Ishikawa (cell line): Measurements from ENCODE around the gene RSL1D1.

Experiments
- CEBPB ChIP-seq: IDR thresholded peaks from 2 replicates; pipeline ENCODE4 v1.6.1; 2012
- CREB1 ChIP-seq: IDR thresholded peaks from 2 replicates; pipeline ENCODE4 v1.6.1; 2012; ENCODE audit warnings: low read depth
- EGR1 ChIP-seq: IDR thresholded peaks from 2 replicates; pipeline ENCODE4 v1.6.1; 2012
- EP300 ChIP-seq: IDR thresholded peaks from 2 replicates; pipeline ENCODE4 v1.6.1; 2012; ENCODE audit warnings: borderline replicate concordance
- FOXM1 ChIP-seq: IDR thresholded peaks from 2 replicates; pipeline ENCODE4 v1.6.1; 2012; ENCODE audit warnings: low read depth, borderline replicate concordance
- NFIC ChIP-seq: IDR thresholded peaks from 2 replicates; pipeline ENCODE4 v1.6.1; 2012
- RAD21 ChIP-seq: IDR thresholded peaks from 2 replicates; pipeline ENCODE4 v1.6.1; 2012; ENCODE audit warnings: low read depth
- TAF1 ChIP-seq: IDR thresholded peaks from 2 replicates; pipeline ENCODE4 v1.6.1; 2012; ENCODE audit warnings: low read depth, mild to moderate bottlenecking
- TCF12 ChIP-seq: IDR thresholded peaks from 2 replicates; pipeline ENCODE4 v1.6.1; 2012; ENCODE audit warnings: low read depth
- TEAD4 ChIP-seq: IDR thresholded peaks from 2 replicates; pipeline ENCODE4 v1.6.1; 2012
- YY1 ChIP-seq: IDR thresholded peaks from 2 replicates; pipeline ENCODE4 v1.6.1; 2012; ENCODE audit warnings: low read depth
- ZBTB7A ChIP-seq: IDR thresholded peaks from 2 replicates; pipeline ENCODE4 v1.6.1; 2012; ENCODE audit warnings: low read depth
- TF ChIP-seq, protein P1 (sequence below): IDR thresholded peaks from 2 replicates; pipeline ENCODE4 v1.6.1; 2012
- TF ChIP-seq, protein P2 (sequence below): IDR thresholded peaks from 2 replicates; pipeline ENCODE4 v1.6.1; 2012; ENCODE audit warnings: low read depth, mild to moderate bottlenecking
- TF ChIP-seq, protein P3 (sequence below): IDR thresholded peaks from 2 replicates; pipeline ENCODE4 v1.6.1; 2012

RSL1D1 gene

DNA sequence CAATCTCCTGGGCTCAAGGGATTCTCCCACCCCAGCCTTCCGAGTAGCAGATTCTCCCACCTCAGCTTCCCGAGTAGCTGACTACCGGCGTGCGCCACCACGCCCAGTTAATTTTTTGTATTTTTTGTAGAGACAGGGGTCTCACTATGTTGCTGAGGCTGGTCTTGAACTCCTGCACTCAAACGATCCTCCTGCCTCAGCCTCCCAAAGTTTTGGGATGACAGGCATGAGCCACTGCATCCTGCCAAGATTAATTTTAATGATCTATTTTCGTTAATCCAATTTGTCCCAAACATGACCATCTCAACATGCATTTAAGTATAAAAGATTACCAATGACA lies 55.5 kb downstream of the RSL1D1 start:
- TF ChIP-seq TCF12 (no peak), NFIC (no peak), TAF1 (no peak), EP300 (no peak), TEAD4 (no peak), CREB1 (no peak), CEBPB (no peak), RAD21 (no peak), FOXM1 (no peak), ZBTB7A (no peak), EGR1 (no peak)
- TF ChIP-seq, protein P1, sequence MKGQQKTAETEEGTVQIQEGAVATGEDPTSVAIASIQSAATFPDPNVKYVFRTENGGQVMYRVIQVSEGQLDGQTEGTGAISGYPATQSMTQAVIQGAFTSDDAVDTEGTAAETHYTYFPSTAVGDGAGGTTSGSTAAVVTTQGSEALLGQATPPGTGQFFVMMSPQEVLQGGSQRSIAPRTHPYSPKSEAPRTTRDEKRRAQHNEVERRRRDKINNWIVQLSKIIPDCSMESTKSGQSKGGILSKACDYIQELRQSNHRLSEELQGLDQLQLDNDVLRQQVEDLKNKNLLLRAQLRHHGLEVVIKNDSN = no peak
- TF ChIP-seq, protein P2, sequence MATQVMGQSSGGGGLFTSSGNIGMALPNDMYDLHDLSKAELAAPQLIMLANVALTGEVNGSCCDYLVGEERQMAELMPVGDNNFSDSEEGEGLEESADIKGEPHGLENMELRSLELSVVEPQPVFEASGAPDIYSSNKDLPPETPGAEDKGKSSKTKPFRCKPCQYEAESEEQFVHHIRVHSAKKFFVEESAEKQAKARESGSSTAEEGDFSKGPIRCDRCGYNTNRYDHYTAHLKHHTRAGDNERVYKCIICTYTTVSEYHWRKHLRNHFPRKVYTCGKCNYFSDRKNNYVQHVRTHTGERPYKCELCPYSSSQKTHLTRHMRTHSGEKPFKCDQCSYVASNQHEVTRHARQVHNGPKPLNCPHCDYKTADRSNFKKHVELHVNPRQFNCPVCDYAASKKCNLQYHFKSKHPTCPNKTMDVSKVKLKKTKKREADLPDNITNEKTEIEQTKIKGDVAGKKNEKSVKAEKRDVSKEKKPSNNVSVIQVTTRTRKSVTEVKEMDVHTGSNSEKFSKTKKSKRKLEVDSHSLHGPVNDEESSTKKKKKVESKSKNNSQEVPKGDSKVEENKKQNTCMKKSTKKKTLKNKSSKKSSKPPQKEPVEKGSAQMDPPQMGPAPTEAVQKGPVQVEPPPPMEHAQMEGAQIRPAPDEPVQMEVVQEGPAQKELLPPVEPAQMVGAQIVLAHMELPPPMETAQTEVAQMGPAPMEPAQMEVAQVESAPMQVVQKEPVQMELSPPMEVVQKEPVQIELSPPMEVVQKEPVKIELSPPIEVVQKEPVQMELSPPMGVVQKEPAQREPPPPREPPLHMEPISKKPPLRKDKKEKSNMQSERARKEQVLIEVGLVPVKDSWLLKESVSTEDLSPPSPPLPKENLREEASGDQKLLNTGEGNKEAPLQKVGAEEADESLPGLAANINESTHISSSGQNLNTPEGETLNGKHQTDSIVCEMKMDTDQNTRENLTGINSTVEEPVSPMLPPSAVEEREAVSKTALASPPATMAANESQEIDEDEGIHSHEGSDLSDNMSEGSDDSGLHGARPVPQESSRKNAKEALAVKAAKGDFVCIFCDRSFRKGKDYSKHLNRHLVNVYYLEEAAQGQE = no peak
- TF ChIP-seq, protein P3, sequence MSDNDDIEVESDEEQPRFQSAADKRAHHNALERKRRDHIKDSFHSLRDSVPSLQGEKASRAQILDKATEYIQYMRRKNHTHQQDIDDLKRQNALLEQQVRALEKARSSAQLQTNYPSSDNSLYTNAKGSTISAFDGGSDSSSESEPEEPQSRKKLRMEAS = no peak

DNA sequence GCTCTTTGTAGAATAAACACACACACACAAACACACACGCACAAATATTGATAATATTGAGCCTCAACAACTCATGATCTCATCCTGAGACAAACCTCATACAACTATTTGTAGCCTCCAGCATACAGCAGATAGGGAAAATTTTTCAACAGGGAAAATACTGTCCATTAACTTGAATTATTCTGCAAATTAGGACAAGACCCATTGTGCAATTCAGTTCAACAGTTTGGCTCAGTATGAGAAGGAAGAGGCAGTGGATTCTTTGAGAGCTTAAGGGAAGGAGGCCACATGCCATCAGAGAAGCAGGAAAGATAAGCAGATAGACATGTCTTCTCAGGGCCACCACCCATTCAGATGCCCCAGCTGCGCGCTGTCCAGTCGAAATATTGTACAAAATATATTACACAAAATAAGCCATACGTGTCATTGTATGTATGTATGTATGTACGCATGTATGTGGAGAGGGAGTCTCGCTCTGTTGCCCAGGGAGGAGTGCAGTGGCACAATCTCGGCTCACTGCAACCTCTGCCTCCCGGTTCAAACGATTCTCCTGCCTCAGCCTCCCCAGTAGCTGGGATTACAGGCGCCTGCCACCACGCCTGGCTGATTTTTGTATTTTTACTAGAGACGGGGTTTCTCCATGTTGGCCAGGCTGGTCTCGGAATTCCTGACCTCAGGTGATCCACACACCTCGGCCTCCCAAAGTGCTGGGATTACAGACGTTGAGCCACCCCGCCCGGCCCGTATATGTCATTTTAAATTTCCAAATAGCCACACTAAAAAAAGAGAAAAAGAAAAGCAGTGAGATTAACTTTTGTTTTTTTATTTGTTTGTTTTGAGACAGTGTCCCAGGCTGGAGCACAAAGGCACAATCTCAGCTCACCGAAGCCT lies 56.1 kb downstream of the RSL1D1 start:
- TF ChIP-seq, protein P1 = no peak
- TF ChIP-seq TAF1 = no peak
- no peak for TF ChIP-seq CEBPB
- TF ChIP-seq CREB1 = no peak
- TF ChIP-seq, protein P3 = no peak
- TF ChIP-seq YY1 = no peak
- no peak for TF ChIP-seq ZBTB7A
- no peak for TF ChIP-seq FOXM1
- no peak for TF ChIP-seq EP300
- no peak for TF ChIP-seq EGR1
- no peak for TF ChIP-seq NFIC
- no peak for TF ChIP-seq RAD21
- TF ChIP-seq, protein P2 = no peak

DNA sequence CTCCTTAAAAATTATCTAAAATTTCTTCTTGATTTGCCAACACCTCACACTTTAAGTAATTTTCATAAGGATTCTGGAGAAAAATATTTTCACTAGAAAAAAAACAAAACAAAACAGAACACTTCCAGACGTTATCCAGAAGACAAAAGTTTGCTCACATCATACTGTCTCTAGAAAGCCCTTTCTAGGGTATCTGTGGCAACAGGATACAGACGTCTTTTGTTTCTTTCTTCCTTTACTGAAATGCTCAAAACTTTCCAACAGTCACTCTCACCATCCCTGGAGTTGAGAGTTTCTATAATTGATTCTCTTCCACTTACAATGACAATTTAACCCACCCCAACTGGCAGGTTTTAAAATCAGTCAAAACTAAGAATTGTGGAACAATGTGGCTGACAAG lies 56.9 kb downstream of the RSL1D1 start:
- TF ChIP-seq ZBTB7A = no peak
- TF ChIP-seq CREB1 = no peak
- TF ChIP-seq TEAD4 = no peak
- TF ChIP-seq EGR1 = no peak

DNA sequence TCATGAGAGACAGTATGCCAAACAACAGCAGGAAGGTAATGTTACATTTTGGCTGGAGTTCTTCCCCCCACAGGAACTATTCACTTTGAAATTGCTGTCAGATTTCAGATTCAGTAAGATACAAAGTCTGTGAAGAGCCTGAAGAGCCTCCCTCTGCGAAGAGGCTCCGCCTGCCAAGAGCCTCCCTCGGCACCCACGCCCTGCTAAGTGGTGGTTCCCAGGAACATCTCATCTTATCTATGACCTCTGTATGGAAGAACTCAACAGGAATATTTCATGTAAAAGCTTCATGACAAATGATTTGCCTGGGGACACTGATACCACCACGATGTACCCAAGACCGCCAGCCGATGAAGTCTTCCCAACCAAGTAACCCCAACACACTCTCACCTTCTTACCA lies 57.5 kb downstream of the RSL1D1 start:
- TF ChIP-seq EGR1 (no peak), YY1 (no peak), NFIC (no peak), FOXM1 (no peak), TAF1 (no peak), EP300 (no peak), RAD21 (no peak)
- TF ChIP-seq, protein P3 = no peak

DNA sequence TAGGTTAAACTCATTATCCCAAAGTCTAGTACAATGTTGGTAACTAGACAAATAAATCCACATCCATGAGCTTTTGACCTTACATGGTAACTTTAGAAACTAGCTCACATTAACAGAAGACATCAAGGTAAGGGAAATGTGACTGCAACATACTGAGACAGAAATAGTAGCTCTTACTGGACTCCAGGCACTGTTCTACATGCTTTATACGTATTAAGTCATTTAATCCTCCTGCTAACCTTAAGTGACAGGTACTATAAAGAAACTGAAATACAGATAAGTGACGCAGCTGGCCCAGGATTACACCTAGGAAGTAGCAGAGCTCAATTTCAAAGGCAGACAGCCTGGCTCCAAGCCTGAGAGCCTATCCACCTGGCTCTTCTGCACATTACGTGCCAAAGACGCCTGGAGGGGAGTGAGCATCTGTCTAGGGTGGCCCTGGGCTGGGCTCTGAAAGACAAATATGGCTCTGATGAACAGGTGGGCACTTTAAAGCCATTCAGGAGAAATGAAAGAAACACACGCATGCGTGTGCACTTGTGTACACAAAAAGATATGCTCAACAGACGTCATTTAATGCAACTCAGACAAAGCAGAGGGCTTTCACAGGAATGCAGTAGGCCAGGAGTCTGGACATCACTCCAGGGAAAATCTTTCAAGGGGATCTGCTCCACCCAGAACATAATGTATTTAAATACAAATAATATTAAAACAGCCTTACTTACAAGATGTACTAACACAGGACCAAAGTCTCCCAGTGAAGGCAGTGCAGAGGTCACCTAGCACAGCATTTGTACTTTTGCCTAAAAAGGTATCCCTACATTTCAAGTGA lies 58.7 kb downstream of the RSL1D1 start:
- no peak for TF ChIP-seq CEBPB
- TF ChIP-seq FOXM1 = no peak
- TF ChIP-seq TAF1 = no peak
